SW480 (cell line): ENCODE measurements around the gene MTA1.

Experiments
- DNase-seq: peaks from one replicate; pipeline ENCODE4 v3.0.0-alpha.2; 2016; ENCODE audit warnings: low spot score

The MTA1 gene

DNA sequence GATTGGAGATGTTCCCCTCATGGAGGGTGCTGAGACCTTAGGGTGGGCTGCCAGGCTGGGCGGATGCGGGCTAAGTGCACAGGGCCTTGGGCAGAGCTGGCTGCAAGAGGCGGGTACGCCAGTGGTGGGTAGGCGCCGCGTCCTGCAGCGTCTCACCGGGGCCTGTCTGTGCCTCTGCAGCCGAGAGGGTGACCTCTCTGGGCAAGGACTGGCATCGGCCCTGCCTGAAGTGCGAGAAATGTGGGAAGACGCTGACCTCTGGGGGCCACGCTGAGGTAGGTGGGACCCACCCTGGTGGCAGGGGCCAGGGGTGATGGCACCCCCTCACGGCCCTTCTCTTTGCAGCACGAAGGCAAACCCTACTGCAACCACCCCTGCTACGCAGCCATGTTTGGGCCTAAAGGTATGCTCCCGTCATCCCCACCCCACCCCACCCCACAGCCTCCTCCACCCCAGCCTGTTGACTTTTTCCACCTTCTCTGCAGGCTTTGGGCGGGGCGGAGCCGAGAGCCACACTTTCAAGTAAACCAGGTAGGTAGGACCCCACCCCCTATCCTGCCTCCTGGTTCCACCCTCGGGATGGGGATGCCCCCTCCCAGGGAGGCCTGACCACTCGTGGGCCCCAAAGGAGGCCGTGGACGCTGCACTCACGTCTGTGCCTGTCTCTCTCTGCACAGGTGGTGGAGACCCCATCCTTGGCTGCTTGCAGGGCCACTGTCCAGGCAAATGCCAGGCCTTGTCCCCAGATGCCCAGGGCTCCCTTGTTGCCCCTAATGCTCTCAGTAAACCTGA, 68.6 kb downstream of the MTA1 start:
- no peak for DNase-seq

DNA sequence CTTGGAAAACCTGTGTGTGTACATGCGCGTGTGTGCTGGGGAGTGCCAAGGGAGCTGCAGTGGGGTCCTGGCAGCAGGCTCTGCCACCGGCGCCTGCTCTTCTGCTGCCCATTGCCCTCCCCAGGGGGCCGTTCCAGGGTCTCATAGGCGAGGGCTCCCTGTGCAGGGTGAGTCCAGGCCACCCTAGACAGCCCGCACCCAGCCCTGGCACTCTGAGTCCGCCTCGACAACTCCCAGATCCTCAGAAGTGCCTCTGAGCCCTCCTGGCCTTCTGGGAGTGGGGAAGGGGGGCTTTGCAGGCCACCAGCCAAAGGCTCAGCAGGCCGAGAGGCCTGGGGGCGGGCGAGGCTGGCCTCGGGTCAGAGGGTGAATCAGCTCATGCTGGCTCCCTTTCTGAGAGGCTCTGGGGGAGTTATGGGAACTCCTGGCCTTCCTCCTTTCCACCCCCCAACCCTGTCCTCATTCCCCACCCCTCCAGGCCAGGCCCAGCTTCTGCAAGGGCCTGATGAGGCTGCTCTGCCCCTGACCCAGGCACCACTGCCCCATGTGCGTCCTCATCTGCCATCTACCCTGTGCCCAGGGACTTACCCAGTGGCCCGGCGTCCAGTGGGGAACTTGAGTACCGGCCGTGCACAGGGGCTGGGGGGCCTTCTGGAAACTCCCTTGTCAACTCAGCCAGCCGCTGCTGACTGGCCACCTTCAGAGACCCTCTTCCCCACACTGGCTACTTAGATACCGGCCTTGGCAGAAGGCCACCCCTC, 69.3 kb downstream of the MTA1 start:
- no peak for DNase-seq

DNA sequence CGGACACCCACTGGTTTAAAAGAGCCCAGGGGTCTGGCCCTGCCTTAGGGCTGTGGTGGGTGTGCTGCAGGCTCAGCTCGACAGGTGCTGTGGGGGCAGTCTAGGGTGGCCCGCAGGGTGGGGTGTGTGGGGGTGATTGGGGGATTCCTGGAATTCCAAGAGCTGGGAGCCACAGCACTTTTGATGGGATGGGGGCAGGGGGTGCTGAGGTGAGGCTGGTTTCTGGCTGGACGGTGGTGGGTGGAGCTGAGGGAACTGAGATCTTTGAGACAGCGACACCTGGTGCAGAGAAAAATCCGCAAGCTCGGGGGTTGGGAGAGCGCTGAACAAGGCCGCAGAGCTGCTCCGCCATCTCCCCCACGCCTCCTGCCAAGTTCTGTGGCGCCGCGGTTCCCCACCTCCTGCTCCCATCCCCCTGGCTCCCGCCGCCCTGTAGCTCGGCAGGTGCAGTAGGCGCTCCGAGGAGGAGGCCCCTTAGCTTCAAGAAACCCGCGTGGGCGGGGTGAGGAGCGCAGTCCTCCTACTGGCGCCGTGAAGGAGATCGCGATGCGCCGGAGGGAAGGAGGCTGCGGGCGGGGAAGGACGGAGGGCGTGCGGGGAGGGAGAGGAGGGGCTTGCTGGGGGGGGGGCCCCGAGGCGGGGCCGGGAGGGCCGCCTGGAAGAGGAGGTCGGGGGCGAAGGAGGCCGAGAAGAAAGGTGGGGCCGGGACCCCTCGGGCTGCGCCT, 70.1 kb downstream of the MTA1 start:
- DNase-seq, result peak; percentile 92

DNA sequence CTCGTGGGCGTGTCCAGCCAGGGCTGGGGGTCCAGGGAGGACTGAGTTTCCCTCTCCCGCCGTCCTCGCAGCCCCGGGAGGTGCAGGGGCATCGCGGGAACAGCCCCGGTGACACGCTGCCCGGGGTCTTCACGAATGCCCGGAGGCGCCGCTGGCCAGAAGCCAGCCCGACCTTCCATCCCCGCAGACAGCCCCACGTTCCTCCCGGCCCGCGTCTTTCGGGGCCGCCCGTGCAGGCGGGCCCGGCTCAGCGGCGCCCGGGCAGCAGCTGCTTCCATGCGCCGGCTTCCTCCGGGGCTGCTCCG, 70.6 kb downstream of the MTA1 start:
- no peak for DNase-seq

DNA sequence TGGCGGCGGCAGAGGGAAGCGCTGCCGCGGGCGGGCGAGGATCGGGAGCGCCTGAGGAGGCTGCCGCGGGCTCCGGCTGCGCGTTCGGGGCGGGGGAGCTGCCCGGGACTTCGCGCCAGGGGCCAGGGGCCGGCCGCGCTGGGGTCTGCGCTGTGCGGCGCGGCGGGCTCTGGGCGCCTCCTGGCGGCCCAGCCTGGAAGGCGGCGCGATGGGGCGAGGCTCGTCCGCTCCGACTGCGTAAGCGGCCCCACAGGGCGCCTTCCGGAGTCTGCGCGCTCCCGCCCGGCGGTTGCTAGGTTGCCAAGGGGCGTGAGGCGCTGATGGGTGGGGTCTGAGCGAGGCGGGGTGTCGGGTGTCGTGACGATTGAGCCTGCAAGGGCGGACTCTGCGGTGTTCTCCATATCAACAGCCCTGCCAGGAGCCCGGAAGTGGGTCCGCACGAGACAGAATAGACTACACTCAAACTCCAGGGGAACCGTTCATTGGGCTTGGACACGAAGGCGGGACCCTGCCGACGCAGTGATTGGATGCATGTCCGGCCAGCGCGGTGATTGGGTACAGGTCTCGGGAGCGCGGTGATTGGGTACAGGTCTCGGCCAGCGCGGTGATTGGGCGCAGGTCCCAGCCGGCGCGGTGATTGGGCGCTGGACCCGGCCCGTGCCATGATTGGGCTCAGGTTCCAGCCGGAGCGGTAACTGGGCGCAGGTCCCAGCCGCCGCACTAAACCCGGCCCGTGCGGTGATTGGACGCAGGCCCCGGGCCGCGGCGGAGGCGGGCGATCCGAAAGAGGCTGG, 71.1 kb downstream of the MTA1 start, which contains the start of gene TEDC1:
TEDC1 (plus strand) TSS at position 675 of the 794 bp plus-strand sequence. CDS start 130 bp downstream, outside the sequence.
- DNase-seq, result peak; percentile 100

DNA sequence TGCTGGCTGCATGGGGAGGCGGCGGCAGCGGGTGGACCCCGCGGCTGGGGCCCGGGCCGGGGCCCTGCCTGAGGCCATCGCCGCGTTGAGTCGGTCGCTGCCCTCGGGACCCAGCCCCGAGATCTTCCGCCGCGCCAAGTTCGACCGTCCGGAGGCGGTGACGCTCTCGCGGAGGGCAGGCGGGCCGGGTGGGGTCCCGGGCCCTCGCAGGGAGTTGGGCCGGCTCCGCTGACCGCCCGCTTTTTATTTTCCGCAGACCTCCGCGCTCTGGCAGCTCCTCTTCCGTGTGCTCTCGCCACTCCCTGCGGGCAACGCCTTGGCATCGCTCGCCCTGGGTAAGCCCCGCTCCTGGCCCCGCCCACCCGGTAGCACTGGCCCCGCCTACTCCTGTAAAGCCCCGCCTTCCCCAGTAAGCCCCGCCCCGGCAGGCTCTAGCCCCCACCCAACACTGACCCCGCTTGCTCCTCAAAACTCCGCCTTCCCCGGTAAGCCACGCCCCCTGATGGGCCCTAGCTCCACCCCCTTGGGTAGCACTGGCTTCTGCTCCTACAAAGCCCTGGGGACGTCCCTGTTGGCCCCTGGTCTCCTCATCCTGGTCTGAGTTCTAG, 71.8 kb downstream of the MTA1 start:
- peak; percentile 70 for DNase-seq

DNA sequence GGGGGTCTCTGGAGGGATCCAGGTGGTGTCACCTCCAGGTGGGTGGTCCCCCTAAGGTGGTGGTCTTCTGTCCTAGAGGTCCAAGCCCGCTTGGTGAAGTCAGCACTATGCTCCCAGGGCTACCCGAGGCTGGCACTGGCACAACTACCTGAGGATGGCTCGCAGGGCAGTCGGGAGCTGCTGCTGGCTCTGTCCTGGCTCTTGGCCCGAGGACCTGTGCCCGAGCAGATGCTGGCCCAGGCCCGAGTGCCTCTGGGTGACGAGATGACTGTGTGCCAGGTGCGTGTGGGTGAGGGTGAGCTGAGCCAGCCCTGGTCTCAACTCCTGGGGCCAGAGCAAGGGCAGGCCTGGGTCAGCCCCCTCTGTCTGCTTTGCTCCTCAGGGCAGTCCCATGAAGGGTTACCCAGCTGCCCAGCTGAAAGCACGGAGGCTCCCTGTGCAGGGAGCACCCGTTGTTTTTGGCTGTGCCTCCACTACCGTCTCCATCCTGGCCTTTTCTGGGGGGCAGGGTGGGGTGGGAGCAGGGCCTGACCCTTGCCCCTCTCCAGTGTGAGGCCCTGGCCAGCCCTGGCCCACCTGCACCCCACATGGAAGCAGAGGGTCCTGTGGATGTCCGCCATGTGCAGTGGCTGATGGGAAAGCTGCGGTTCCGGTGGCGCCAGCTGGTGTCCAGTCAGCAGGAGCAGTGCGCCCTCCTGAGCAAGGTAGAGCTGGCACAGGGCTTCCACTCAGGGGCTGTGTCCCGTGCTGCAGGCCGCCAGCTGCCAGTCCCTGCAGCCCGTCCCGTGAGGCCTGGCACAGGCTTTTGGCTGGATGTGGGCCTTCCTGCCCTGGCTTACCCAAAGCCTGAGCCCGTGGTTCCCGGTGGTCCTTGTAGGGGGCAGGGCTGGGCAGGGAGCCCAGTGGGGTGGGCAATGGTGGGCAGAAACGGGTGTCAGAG, 72.7 kb downstream of the MTA1 start:
- DNase-seq, result no peak

DNA sequence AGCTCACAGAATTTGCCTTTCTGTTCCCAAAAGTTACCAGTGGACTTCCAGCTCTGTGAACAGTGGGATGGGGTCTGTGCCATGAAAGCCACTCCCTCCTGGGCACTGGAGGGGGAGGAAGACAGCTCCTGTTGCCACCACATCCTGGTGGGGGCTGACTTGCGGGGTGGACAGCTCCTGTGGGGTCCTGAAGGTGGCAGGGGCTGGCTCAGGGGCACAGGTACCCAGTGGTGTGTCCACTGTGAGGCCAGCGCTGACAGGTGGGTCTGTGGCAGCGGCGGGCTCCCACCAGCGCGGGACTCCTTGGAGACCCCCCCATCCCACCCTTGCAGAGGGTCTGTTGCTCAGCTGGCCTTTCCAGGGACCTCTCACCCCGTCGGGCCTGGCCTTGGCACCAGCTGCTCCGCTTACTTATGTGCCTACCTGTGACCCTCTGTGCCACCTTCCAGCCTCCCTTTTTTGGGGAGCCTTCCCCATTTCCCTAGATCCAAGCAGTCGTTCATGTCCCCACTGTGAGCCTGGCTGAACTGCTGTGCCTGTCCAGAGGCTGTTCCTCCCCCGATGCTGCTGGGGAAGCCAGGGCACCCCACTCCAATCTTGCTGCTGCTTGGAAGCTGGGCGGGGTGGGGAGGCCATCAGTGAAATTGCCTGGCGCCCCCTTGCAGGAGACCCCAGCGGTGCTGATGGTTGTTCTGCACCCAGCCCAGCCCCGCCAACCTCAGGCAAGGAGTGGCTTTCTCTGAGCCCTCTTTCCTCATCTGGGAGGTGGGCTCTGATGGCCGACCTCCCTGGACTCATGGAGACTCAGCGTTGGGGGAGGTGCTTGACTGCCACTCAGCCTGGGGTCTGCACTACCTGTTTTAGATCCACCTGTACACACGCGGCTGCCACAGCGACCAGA, 73.6 kb downstream of the MTA1 start:
- no peak for DNase-seq

DNA sequence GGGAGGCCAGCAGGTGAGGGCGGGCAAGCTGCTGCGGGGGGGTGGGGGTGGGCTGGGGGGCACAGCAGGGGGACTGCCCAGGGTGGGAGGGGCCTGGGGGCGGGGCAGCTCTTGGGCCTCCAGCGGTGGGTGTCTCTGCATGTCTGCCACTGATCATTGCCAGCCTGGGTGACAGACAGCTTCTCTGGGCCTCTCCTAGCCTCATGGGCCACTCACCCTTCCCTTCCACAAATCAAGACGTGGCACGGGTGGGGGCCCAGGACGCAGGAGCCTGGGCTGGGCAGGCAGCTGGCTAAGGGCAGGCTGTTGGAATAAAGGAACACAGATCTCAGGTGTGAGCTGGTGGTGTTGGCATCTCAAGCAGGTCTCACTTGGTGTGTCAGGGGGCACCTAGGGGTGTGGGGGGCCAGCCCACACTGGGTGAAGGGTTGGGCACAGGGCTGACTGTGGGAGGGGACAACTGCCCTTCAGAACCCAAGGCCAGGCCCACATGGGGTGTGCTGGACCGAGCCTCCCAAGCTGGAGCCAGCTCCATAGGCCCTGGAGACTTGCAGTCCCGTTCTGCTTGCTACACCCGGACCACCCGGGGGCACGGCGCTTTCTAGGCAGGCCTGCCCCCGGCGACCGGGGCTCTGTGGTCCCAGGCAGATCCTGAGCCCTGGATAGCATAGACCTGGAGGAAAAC, 74.4 kb downstream of the MTA1 start:
- no peak for DNase-seq

DNA sequence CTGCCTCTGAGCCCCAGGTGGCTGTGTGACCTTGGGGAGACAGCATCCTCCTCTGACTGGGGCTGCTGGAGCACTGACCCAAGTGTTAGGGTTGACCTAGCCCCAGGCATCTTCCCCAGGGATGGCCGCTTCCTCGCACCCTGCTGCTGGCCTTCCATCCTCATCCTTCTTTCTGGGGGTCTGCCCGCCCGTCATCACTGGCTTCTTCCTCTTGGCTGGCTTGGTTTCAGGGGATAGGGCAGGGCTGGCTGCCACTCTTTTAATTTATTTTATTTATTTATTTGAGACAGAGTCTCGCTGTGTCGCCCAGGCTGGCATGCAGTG, 74.9 kb downstream of the MTA1 start:
- no peak for DNase-seq

DNA sequence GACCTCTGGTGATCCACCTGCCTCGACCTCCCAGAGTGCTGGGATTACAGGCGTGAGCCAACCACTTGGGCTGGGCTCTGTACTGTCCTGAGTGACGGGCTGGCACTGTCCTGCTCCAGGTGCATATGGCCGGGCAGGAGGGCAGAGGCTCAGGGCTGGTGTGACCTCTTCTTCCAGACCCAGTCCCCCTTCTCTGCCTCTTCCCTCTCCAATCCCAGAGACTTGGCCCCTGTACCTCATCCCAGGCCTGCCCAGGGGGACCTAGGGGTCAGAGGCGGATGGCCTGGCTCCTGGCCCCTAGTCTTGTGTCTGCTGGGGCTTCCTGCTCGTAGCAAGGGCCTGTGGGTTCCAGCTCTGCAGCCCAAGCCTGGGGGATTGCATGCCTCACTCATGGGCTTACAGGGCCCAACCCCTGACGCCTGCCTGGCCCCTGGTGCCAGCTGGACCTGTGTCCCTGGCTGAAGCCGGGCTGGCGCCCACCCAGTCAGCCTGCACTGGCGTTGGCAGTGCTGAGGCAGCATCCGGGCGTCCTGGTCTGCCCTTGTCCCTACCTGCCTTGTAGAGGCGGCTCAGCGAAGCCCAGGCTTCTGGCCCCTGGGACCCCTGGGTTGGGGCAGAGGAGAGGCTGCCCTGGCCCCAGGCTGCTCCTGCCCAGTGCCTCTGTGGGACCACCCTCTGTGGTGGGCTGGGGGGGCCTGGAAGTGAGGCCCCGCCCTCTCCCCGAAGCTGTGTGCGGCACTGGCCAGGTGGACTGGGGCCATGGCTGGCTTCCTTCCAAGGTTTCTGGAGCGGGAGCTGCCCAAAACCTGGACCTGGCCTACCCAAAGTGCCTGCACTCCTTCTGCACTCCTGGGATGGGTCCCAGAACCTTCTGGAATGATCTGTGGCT, 75.7 kb downstream of the MTA1 start:
- no peak for DNase-seq

DNA sequence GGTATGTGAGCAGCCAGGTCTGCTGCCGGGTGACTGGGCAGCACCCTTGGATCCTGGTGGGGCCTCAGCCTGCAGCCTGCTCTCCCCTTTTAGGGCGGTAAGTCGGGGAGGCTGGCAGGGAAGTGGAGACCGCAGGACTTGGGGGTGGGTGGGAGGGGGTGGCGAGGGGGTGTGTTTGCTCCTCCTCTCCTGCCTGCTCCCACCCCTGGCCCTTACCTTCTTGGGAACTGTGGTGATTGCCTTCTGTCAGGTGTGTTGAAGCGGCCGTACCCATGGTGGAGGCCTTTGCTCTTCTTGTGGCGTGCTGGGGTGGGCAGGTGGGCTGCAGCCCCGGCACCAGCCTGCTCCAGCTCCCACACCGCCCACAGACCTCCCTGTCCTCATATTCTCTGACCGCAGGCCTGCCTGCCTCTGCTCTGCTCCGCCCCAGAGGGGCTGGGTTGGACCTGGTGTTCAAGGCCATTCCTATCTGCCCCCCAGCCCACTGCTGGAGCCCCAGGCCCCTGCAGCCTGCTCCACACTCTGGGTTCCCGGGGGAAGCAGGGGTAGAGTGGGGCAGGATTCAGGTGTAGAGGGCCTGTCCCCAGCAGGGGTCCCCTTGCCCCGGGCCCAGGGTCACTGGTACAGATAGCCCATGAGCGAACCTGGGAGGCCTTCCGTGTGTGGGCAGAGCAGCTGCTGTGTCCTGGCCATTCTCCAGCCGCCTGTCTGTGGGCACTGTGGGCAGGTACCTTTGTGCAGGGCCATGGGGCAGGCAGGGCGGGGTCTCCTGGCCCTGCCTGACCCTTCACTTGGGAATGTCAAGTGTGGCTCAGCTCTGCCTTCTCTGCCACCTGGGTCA, 76.6 kb downstream of the MTA1 start:
- no peak for DNase-seq

DNA sequence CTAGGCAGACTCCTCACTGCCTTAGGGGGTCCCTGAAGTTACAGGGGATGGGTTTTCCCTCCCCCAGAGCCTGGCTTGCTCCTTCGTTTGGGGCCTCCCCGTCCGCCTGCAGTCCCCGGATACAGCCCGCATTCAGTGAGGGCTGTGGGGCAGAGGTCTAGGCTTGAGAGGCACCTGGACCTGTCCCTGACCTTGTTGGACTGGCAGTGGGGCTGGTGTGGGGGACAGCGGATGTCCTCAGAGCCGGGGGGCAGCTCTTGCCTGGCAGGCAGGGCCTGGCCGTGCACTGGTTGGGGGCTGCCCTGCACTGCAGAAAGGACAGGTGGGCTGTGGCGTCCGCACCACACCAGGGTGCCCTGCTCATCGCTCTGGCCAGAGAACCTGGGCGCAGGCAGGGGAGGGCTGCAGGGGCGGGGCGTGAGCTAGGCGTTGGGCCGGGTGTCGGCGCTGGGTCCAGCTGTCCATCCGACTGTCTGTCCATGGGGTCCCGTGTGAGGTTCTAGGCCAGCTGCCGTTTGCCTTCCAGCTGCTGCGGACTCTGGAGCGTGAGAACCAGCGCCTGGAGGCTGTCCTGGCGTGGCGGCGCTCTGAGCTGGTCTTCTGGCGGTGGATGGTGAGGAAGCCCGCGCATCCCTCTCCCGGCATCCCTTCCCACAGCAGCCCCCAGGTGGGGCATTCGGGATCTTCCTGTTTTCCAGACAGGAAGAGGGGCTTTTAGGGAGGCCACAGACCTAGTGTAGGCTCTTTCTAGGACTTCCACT, 77.4 kb downstream of the MTA1 start:
- no peak for DNase-seq

DNA sequence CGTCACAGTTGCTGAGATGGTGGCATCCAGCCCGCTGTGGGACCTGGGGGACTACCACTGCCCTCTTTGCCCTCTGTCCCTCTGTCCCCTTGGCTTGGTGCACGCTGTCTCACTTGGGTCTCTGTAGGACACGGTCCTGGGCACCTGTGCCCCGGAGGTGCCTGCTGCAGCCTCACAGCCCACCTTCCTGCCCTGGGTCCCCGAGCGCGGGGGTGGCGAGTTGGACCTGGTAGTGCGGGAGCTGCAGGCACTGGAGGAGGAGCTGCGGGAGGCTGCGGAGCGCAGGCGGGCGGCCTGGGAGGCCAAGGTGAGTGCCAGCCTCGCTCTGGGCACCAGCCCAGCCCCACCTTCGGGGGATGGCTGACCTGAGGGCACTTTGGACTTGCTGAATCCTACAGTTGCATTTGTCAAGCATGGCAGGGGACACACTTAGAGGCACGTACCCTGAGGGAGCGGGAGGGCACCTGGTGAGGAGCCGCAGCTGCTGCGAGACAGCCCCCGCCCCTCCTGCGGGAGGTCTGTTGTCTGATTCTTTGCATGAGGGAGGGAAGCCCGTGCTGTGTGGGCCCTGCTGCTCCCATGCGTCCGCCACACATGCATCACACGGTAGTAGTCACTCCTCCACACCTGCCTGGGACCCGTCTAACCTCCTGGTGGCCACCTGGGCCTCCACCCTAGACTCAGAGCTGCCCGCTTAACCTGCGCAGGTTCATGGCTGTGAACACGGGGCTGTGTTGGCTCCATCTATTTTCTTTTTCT, 78.2 kb downstream of the MTA1 start:
- DNase-seq, result no peak

DNA sequence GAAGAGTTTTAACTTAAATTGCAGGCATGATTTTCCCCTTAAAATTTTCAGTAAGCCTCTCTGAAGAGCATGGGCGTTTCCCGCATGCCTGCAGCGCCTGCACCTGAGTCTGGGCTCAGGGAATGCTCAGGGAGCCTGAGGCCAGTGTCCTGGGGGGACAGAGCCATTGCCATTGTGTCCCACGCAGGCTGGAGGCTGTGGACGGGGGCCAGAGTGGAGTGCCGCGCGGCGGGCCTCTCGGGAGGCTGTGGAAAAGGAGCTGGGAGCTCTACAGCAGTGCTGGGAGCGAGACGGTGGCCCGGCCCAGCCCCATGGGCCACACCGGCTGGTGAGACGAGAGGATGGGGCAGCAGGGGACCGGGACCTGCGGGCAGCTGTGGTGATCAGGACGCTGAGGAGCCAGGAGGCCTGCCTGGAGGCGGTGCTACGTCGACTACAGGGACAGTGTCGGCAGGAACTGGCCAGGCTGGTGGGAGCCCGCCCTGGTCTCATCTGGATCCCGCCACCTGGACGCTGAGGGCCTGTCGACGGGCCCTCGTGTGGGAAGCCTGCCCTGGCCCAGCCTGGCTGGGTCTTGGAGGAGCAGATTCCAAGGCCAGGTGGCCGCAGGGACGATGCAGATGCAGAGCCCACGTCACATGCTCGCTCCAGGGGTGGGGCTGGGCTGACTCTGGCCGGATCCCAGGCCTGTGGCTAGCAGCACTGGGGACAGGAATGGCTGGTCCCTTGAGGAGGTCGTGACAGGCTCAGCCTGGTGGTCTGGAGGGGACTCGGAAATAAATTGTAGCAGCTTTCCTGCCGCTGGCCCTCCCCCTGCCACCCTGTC, 79.0 kb downstream of the MTA1 start:
- no peak for DNase-seq
